ENCODE data around the gene INSR.

Gene INSR

GRCh38 chr19:7132054-7132453 lies 162.2 kb downstream of the INSR start:
- no peak for DNase-seq

GRCh38 chr19:7130043-7130442 lies 164.2 kb downstream of the INSR start:
- no peak for DNase-seq

- DNase-seq, result no peak
These were observed 168.1 kb downstream of the INSR start for GRCh38 chr19:7126132-7126531.

- DNase-seq, result no peak
These were observed 169.0 kb downstream of the INSR start for GRCh38 chr19:7125221-7125620.

GRCh38 chr19:7124782-7125181 lies 169.4 kb downstream of the INSR start:
- no peak for DNase-seq

GRCh38 chr19:7122701-7123100 lies 171.5 kb downstream of the INSR start:
- no peak for DNase-seq

- DNase-seq, result no peak
These were observed 173.7 kb downstream of the INSR start for GRCh38 chr19:7120499-7120898.

GRCh38 chr19:7119582-7119981 lies 174.6 kb downstream of the INSR start:
- no peak for DNase-seq

- no peak for DNase-seq
These were observed 177.0 kb downstream of the INSR start for GRCh38 chr19:7117248-7117647.

GRCh38 chr19:7115721-7116120 lies 178.5 kb downstream of the INSR start:
- no peak for DNase-seq

GRCh38 chr19:7113233-7113632 lies 181.0 kb downstream of the INSR start:
- no peak for DNase-seq

GRCh38 chr19:7112675-7113074 lies 181.5 kb downstream of the INSR start:
- DNase-seq, result no peak

GRCh38 chr19:7109678-7110289 lies 184.4 kb downstream of the INSR start:
- no peak for DNase-seq

- no peak for DNase-seq
These were observed 187.2 kb downstream of the INSR start for GRCh38 chr19:7106711-7107657.

GRCh38 chr19:7104747-7105447 lies 189.3 kb downstream of the INSR start:
- DNase-seq, result no peak

GRCh38 chr19:7101498-7102253 lies 192.5 kb downstream of the INSR start:
- no peak for DNase-seq

- no peak for DNase-seq
These were observed 194.7 kb downstream of the INSR start for GRCh38 chr19:7099597-7099921.

- DNase-seq, result peak; percentile 92
These were observed 195.3 kb downstream of the INSR start for GRCh38 chr19:7098701-7099596.

GRCh38 chr19:7098096-7098495 lies 196.1 kb downstream of the INSR start:
- DNase-seq, result no peak

- DNase-seq, result no peak
These were observed 205.2 kb downstream of the INSR start for GRCh38 chr19:7088999-7089398.

GRCh38 chr19:7083076-7083956 lies 210.9 kb downstream of the INSR start:
- DNase-seq, result no peak
